GM19468 (cell line): Measurements from ENCODE around the gene KIRREL1.

Source experiments
- ATAC-seq: cut with Tn5 transposase; IDR thresholded peaks from one replicate; pipeline ENCODE4 v1.9.1; 2021; ENCODE audit warnings: mild to moderate bottlenecking, moderate library complexity, moderate number of reproducible peaks; ENCODE audit not compliant: unreplicated experiment; ENCODE audit errors: extremely low read depth

KIRREL1 gene

GRCh38 chr1:158002631-158003405 is 9.4 kb downstream of the KIRREL1 start:
- no peak for ATAC-seq

GRCh38 chr1:158003406-158003800 is 10.0 kb downstream of the KIRREL1 start:
- ATAC-seq, result no peak

GRCh38 chr1:158005224-158005623 is 11.8 kb downstream of the KIRREL1 start:
- no peak for ATAC-seq

GRCh38 chr1:158007180-158007579 is 13.7 kb downstream of the KIRREL1 start:
- ATAC-seq, result no peak

GRCh38 chr1:158007667-158008386 is 14.4 kb downstream of the KIRREL1 start:
- ATAC-seq, result no peak

GRCh38 chr1:158008630-158009029 is 15.2 kb downstream of the KIRREL1 start:
- no peak for ATAC-seq

- ATAC-seq, result no peak
Measured at GRCh38 chr1:158011714-158012113, 18.3 kb downstream of the KIRREL1 start.

- ATAC-seq, result no peak
Measured at GRCh38 chr1:158013840-158014730, 20.6 kb downstream of the KIRREL1 start.

GRCh38 chr1:158014731-158015320 is 21.4 kb downstream of the KIRREL1 start:
- ATAC-seq, result no peak

- ATAC-seq, result no peak
Measured at GRCh38 chr1:158016651-158017335, 23.3 kb downstream of the KIRREL1 start.

- ATAC-seq, result no peak
Measured at GRCh38 chr1:158017800-158018595, 24.6 kb downstream of the KIRREL1 start.

GRCh38 chr1:158019171-158019868 is 25.9 kb downstream of the KIRREL1 start:
- ATAC-seq, result no peak

- ATAC-seq, result no peak
Measured at GRCh38 chr1:158020259-158020885, 26.9 kb downstream of the KIRREL1 start.

GRCh38 chr1:158020886-158021620 is 27.6 kb downstream of the KIRREL1 start:
- ATAC-seq, result no peak

GRCh38 chr1:158021721-158022120 is 28.3 kb downstream of the KIRREL1 start:
- ATAC-seq, result no peak

- ATAC-seq, result no peak
Measured at GRCh38 chr1:158022554-158023312, 29.3 kb downstream of the KIRREL1 start.
